Measurements from ENCODE around the gene COL6A3. TPM values are rescaled to one million over a fixed set of nuclear protein-coding genes. Genes with fewer than 3 reads are reported as not detected.

The COL6A3 gene
- polyA plus RNA-seq, 2 of the 4 experiments (the other 2 are of a cell fraction): 0.10 to 0.28 TPM

DNA sequence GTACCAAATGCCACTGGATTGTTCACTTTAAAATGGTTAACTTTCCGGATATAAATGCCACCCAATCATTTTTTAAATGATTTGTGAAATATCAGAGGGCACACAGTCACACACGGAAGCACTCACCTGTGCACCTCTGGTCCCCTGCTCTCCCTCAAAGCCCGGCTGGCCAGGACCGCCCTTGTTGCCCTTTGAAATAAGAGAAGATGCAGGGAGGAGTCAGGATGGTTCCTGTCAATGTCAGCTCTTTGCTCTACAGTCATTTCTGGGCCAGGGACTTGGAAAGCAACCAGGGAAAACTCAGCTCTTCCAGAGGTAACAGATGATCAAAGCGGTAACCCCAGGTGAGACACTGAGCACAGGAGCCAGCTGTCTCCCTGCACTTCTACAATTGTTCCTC is 60.7 kb downstream of the COL6A3 start:
- H3K4me1 ChIP-seq: no peaks in the 10 kb centered on the region
- DNase-seq (ENCODE audit: low read depth in 1 of 2, low spot score in 1 of 2) (no peak), ATAC-seq (no peak), FAIRE-seq (no peak)
- no peak overlapping the region for H3K4me3 ChIP-seq
- H3K4me2 ChIP-seq: no peak overlapping the region
- no peak overlapping the region for H3K27ac ChIP-seq
- CTCF ChIA-PET: interaction anchor here (1.0 to 1.3 kb wide), 2 partner anchors 32 to 68 kb away, joined by 3 read pairs; no protein-coding TSS in a partner anchor
- 60% methylated on average over 5 of the region's 5 CpGs for WGBS (ENCODE audit: missing lambda C conversion rate)
- H3K9me3 ChIP-seq: no peaks in the 10 kb centered on the region
- TF ChIP-seq JUN (IDR thresholded peaks at IDR 0.05) (no peak), RARB (CRISPR knock-in tag; IDR thresholded peaks at IDR 0.05) (no peak), FOXS1 (CRISPR knock-in tag; IDR thresholded peaks at IDR 0.05) (no peak), ZC3H11A (IDR thresholded peaks at IDR 0.05) (no peak), EHF (CRISPR knock-in tag; IDR thresholded peaks at IDR 0.05) (no peak), JUNB (IDR thresholded peaks at IDR 0.05) (no peak), NR3C1 (IDR thresholded peaks at IDR 0.05) (no peak), RAD21 (conservative IDR thresholded peaks at IDR 0.05 in 1 of 2, IDR thresholded peaks at IDR 0.05 in 1 of 2) (no peak), MAFK (IDR thresholded peaks at IDR 0.05; ENCODE audit: partially characterized antibody) (no peak), FOSB (CRISPR knock-in tag; IDR thresholded peaks at IDR 0.05) (no peak), CHD4 (IDR thresholded peaks at IDR 0.05; ENCODE audit: borderline replicate concordance) (no peak), SREBF2 (IDR thresholded peaks at IDR 0.05) (no peak), NPAS2 (CRISPR knock-in tag; IDR thresholded peaks at IDR 0.05; ENCODE audit: borderline replicate concordance) (no peak), HEYL (CRISPR knock-in tag; IDR thresholded peaks at IDR 0.05) (no peak)
- POLR2A ChIA-PET: no interaction called here

DNA sequence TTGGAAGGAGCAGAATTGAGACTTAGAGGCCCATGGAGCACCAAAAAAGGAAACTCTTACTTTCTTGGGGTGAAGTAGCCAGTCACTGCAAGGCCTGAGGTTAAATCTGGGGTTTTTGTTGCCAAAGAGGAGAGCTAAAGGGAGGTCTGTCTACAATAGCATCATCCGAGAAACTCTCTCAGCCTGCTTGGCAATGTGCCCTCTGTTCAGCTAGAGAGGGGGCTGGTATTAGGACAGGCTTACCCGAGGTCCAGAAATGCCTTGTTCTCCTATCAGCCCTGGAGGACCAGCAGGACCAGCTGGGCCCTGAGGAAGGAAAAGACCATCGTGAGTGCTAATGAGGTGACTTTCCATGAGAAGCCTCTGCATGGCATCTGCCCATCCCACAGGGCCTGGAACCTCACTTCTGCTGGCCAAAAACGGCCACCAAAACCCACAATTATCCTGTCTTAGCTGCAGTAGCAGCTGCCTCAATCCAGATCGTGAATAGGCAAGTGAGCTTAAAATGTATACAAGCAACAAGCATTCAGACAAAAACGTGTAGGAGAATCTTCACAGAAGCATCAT is 61.6 kb downstream of the COL6A3 start:
- CTCF ChIA-PET: interaction anchor here (0.8 to 1.2 kb wide), 2 partner anchors 8 to 69 kb away, joined by 3 read pairs; no protein-coding TSS in a partner anchor
- TF ChIP-seq ZSCAN20 (CRISPR knock-in tag; IDR thresholded peaks at IDR 0.05): no peak
- TF ChIP-seq MAZ (IDR thresholded peaks at IDR 0.05; ENCODE audit: borderline replicate concordance, low read depth, low read length): no peak
- TF ChIP-seq FOSB (CRISPR knock-in tag; IDR thresholded peaks at IDR 0.05): no peak
- TF ChIP-seq, protein P1, sequence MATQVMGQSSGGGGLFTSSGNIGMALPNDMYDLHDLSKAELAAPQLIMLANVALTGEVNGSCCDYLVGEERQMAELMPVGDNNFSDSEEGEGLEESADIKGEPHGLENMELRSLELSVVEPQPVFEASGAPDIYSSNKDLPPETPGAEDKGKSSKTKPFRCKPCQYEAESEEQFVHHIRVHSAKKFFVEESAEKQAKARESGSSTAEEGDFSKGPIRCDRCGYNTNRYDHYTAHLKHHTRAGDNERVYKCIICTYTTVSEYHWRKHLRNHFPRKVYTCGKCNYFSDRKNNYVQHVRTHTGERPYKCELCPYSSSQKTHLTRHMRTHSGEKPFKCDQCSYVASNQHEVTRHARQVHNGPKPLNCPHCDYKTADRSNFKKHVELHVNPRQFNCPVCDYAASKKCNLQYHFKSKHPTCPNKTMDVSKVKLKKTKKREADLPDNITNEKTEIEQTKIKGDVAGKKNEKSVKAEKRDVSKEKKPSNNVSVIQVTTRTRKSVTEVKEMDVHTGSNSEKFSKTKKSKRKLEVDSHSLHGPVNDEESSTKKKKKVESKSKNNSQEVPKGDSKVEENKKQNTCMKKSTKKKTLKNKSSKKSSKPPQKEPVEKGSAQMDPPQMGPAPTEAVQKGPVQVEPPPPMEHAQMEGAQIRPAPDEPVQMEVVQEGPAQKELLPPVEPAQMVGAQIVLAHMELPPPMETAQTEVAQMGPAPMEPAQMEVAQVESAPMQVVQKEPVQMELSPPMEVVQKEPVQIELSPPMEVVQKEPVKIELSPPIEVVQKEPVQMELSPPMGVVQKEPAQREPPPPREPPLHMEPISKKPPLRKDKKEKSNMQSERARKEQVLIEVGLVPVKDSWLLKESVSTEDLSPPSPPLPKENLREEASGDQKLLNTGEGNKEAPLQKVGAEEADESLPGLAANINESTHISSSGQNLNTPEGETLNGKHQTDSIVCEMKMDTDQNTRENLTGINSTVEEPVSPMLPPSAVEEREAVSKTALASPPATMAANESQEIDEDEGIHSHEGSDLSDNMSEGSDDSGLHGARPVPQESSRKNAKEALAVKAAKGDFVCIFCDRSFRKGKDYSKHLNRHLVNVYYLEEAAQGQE (IDR thresholded peaks at IDR 0.05): no peak
- no peak for TF ChIP-seq MAFK (IDR thresholded peaks at IDR 0.05; ENCODE audit: partially characterized antibody)
- TF ChIP-seq POLR2A (IDR thresholded peaks at IDR 0.05; ENCODE audit: low read length): no peak
- TF ChIP-seq CEBPB (IDR thresholded peaks at IDR 0.05): no peak
- TF ChIP-seq NPAS2 (CRISPR knock-in tag; IDR thresholded peaks at IDR 0.05; ENCODE audit: borderline replicate concordance): no peak
- TF ChIP-seq EP300 (IDR thresholded peaks at IDR 0.05): no peak
- TF ChIP-seq MYC (IDR thresholded peaks at IDR 0.05; ENCODE audit: borderline replicate concordance, low read length): no peak
- TF ChIP-seq ZC3H11A (IDR thresholded peaks at IDR 0.05): no peak
- no peak for TF ChIP-seq NFE2L2 (conservative IDR thresholded peaks at IDR 0.05; ENCODE audit: low read length)
- TF ChIP-seq SMC3 (IDR thresholded peaks at IDR 0.05): no peak
- no peak for TF ChIP-seq JUN (IDR thresholded peaks at IDR 0.05)
- no peak for TF ChIP-seq EHMT2 (IDR thresholded peaks at IDR 0.05; ENCODE audit: low read depth)
- TF ChIP-seq FOSL2 (IDR thresholded peaks at IDR 0.05): no peak
- no peak for TF ChIP-seq FOSL2 (CRISPR knock-in tag; IDR thresholded peaks at IDR 0.05)
- TF ChIP-seq POLR2AphosphoS2 (conservative IDR thresholded peaks at IDR 0.05; ENCODE audit: low read length): no peak
- POLR2A ChIA-PET: no interaction called here
- Histone ChIP-seq H3K9me3 (no peaks in the 10 kb centered on the region), H3K4me2 (no peak overlapping the region), H3K4me1 (no peaks in the 10 kb centered on the region), H3K27ac (no peak overlapping the region), H3K4me3 (no peak overlapping the region)
- ATAC-seq: no peak
- no peak for FAIRE-seq
- WGBS (ENCODE audit: missing lambda C conversion rate): 33% methylated on average over 6 of the region's 6 CpGs
- DNase-seq (ENCODE audit: low read depth in 1 of 2, low spot score in 1 of 2): no peak
